Uterus (tissue), 2 donors: ENCODE results near the gene GBP1.

Source experiments
- CTCF ChIP-seq, 4 experiments: fragments of 200-600 bp in 2 of 4; fragments of 450-650 bp in 2 of 4; sonication (generic) in 2 of 4; IDR thresholded peaks; one replicate each; pipeline ENCODE4 v1.5.1; 2016 to 2019; ENCODE audit warnings: antibody characterized with exemption in 4 of 4, mild to moderate bottlenecking in 2 of 4, moderate library complexity in 1 of 4
- POLR2A ChIP-seq, 2 donors: fragments of 450-650 bp; IDR thresholded peaks; one replicate each; pipeline ENCODE4 v1.6.1; 2016; ENCODE audit warnings: antibody characterized with exemption in 2 of 2, mild to moderate bottlenecking in 1 of 2, moderate library complexity in 1 of 2

GRCh38 chr1:89104147-89104546 lies 39.1 kb upstream of the GBP1 start:
- TF ChIP-seq POLR2A (IDR thresholded peaks at IDR 0.05) (no peak), CTCF (IDR thresholded peaks at IDR 0.05) (no peak)
